Activated naive CD4-positive, alpha-beta T cell treated with anti-CD3 and anti-CD28 coated beads, Interleukin-2, amount 50 U/mL, for 16 hours (primary cell): Measurements from ENCODE around the gene CPT1A.

Experiments used
- DNase-seq: peaks from one replicate; pipeline ENCODE4 v3.0.0-alpha.2; 2020

The CPT1A gene

GRCh38 chr11:68828957-68829356 lies 12.8 kb downstream of the CPT1A start:
- DNase-seq = no peak

- no peak for DNase-seq
These were observed 13.4 kb downstream of the CPT1A start for GRCh38 chr11:68828155-68828931.

DNA sequence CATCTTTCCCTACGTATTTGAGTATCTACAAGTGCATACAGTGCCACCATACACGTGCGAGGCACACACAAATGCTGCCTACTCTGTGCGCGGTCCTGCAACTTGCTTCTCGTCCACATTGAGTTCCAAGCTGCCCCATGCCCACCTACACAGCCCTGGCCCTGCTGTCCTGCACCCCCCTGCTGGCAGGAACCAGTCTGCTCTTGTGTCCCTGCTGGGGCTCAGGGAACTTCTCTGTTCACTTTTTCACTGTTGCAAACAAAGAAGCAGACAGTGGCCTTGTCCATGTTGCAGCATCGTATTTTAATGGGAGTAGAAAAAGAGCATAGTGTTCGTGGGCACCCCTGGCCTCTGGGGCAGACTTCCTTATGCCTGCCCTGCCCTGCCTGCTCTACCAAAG lies 14.0 kb downstream of the CPT1A start:
- DNase-seq = no peak

DNA sequence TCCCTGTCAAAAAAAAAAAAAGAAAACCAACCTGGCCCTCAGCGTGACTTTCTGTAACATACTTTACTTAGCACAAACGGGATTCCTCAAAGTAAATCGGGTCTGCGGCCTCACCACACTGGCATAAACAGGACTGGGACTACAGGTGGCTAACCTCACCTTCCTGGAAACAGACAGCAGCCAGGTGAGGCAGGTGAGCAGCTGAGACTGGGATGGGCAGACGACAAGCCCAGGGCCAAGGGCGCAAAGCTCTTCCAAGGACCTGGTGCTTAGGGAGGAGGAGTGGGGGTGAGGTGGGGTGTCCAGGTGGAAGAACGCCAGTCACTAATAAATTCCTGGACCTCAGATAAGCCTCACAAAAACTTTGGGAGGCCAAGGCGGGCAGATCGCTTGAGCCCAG lies 15.0 kb downstream of the CPT1A start:
- no peak for DNase-seq

- DNase-seq = peak; percentile 38
These were observed 16.1 kb downstream of the CPT1A start for GRCh38 chr11:68825571-68825970.

- DNase-seq = no peak
These were observed 19.2 kb downstream of the CPT1A start for GRCh38 chr11:68822546-68822945.

DNA sequence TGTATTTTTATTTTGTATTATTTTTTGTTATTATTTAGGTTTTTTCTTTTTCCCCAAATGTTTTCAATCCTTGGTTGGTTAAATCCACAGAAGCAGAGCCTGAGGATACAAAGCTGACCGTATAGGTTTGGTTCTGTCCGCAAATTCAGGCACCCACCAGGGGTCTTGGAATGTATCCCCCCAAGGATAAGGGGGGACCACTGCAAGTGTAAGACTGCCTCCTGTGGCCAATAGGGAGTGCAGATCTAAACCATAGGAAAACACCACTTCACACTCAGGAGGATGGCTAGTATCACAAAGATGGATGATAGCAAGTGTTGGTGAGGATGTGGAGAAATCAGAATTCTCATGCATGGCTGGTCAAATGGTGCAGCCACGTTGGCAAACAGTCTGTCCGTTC lies 20.0 kb downstream of the CPT1A start:
- DNase-seq = no peak

- DNase-seq = no peak
These were observed 22.4 kb downstream of the CPT1A start for GRCh38 chr11:68819362-68819761.

GRCh38 chr11:68818181-68818580 lies 23.5 kb downstream of the CPT1A start:
- no peak for DNase-seq

DNA sequence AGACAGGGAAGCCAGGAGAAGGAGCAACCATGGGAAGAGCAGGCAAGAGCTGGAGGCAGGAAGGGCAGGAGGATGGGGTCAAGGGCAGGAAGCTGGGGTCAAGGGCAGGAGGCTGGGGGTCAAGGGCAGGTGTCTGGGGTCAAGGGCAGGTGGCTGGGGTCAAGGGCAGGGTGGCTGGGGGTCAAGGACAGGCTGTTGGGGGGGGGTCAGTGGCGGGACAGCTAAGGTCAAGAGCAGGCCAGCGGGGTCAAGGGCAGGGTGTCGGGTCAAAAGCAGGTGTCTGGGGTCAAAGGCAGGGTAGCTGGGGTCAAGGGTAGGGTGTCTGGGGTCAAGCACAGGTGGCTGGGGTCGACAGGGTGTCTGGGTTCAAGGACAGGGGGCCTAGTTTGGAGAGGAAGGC lies 24.2 kb downstream of the CPT1A start:
- DNase-seq = no peak

DNA sequence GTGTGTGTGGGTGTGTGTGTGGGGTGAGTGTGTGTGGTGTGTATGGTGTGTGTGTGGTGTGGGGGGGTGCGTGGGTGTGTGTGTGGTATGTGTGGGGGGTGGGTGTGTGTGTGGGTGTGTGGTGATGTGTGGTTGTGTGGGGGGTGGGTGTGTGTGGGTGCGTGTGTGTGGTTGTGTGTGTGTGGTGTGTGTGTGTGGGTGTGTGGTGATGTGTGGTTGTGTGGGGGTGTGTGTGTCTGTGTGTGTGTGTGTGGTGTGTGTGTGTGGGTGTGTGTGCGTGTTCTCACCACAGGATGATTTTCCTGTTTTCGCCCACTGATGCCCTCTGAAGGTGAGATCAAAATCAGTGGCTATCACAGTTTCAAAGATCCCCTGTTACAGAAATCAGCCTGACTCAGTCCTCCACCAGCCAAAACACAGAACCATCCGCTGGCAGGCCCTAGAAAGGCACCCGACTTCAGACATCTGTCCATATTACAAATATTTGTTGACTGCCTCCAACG lies 24.7 kb downstream of the CPT1A start:
- DNase-seq = no peak

GRCh38 chr11:68816251-68816776 lies 25.4 kb downstream of the CPT1A start:
- DNase-seq = no peak

DNA sequence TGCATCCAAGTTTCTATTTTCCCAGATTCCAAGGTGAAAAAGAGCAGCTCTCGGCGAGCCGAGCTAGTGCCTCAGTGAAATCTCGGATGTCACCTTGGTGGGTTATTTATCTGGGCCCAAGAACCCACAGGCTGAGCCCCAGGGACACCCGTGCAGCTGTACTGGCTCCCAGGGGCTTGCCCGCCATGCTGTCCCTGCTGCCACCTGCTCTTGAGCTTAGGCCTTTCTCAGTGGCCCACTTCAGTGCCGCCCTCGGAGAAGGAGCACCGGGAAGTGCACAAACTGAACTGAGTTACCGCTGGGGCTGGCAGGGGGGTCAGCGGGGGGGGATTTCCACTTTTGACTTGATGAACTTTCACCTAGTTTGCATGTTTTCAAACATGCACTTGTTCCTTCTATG lies 27.9 kb downstream of the CPT1A start:
- DNase-seq = no peak

GRCh38 chr11:68812526-68812925 lies 29.2 kb downstream of the CPT1A start:
- no peak for DNase-seq

GRCh38 chr11:68810164-68810563 lies 31.6 kb downstream of the CPT1A start:
- DNase-seq = no peak

DNA sequence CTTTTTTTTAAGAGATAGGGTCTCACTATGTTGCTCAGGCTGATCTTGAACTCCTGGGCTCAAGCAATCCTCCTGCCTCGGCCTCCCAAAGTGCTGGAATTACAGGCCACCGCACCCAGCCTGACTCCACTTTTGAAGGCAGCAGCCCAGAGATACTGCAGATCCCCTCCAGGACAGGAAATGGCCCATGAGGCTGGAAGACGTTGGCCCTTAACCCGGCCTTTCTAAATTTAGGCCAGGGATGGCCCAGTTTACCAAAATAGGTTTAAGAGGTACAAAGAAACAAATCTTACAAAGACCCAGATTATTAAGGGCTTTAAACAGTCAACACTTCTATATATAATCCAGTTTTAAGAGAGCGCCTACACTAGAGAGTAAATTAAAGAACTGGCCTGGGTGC lies 32.2 kb downstream of the CPT1A start:
- DNase-seq = no peak

DNA sequence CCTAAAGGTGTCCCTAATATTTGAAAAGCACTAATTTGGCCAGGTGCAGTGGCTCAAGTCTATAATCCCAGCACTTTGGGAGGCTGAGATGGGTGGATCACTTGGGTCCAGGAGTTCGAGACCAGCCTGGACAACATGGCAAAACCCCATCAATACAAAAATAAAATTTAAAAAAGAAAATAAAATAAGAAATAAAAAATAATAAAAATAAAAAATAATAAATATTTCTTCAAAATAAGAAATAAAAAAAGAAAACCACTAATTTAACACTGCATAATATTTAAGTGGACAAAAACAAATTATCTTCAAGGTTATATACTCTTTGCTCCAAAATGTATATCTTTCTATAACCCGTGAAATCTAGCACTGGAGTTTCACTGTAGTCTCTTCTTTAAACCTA lies 32.9 kb downstream of the CPT1A start:
- no peak for DNase-seq

DNA sequence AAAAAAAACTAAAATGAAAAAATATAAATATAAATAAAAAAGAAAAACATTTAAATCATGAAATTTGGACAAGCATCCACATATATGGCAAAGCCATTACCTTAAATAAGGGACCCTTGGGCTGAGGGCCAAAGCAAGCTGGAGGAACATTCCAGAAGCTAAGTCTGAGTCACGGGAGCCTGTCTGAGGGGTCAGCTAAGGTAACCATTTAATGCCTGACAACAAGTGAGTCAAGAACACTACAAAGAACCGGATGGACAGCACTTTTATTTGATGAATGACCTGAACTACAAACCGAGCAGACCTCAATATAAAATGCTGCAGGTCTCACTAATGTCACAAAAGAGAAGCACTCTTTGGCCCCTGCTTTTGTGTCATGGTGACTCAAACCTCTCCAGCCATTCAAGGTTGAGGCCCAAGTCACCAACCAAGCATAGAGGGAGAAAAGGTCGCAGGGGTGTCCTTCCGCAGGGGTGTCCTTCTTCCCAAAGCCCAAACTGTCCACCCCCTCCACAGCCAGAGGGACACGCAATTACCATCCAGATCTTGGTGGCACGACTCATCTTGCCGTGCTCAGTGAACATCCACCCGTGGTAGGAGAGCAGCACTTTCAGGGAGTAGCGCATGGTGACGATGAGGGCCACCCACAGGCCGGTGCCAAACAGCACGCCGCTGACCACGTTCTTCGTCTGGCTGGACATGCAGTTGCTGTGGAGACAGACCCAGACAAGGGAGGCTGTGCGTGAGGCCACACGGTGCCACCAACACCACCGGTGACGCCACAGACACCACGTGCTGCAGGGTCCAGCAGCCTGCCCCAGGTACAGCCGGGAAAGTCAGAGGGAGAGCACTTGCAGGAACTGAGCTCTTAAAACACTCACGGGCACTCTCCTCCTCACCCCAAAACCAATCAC lies 34.5 kb downstream of the CPT1A start:
- no peak for DNase-seq

DNA sequence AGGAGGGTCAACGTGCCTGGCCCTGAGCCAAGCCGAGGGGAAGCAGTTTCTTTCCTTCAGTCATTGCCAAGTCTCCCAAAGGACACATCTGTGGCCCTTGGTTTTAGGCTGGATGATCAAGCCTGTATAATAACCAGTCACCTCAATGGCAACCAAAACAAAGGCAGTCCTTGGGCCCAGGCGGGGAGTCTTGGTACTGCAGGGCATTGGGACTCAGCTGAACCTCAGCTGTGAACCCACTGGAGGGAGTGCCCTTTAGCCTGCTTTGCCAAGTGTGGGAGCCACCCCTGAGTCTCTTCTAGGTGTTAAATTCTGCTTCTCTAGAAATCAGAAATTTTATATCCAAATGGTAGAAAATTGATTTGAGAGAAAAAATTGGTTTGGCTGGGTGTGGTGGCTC lies 36.9 kb downstream of the CPT1A start:
- no peak for DNase-seq

GRCh38 chr11:68803766-68804165 lies 38.0 kb downstream of the CPT1A start:
- DNase-seq = no peak

GRCh38 chr11:68798221-68798813 lies 43.4 kb downstream of the CPT1A start:
- DNase-seq = peak; percentile 50

DNA sequence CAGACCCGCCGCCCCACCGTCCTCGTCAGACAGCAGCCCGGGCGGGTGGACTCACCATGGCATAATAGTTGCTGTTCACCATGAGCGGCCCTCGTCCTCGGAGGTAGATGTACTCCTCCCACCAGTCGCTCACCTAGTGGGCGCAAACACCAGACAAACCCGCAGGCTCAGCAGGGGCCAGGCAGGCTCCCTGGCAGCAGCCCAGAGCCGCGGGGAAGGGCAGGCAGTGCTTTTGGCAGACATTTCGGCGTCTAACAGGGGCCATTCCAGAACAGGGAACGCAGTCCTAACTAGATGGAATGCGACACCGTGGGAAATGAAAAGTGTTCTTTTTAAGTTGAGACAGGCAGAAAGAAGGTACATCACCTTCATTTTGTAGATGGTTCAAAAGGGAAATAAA lies 44.9 kb downstream of the CPT1A start:
- DNase-seq = no peak

DNA sequence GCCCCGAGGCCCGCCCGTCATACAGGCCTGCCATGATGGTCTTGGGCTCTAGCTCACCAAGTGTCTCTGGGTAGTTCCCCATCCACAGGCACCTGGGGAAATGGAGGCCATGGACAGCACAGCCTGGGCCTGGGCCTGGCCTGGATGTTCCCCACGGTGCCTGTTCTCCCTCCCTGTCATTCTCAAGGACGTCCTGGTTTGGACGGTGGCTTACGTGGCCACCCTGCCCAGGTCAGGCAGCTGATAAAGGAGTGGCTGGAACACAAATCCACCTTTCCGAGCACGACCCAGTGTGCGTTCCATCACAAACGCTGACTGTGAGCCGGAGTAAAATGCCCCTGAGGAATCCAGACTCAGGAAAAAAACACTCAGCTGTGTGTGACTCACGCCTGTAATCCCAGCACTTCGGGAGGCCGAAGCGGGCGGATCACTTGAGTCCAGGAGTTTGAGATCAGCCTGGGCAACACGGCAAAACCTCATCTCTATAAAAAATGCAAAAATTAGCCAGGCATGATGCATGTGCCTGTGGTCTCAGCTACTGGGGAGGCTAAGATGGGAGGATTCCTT lies 49.2 kb downstream of the CPT1A start:
- DNase-seq = no peak
